Peyer's patch (tissue), 4 donors: ENCODE data around the gene SHISA9. TPM values are rescaled to one million over a fixed set of nuclear protein-coding genes. Genes with fewer than 3 reads are reported as not detected.

Experiments
- DNase-seq, 3 donors: peaks; one replicate each; pipeline ENCODE4 v3.0.0-alpha.2; 2017 to 2019
- H3K27ac ChIP-seq, 4 donors: fragments of 200-600 bp; sonication (generic); one replicate each; pipeline ENCODE4 v1.5.1; 2016 to 2019
- H3K27me3 ChIP-seq, 2 donors: fragments of 200-600 bp; sonication (generic); one replicate each; pipeline ENCODE4 v1.5.1; 2019
- H3K36me3 ChIP-seq, 3 donors: fragments of 200-600 bp; sonication (generic); one replicate each; pipeline ENCODE4 v1.5.1; 2016 to 2019
- H3K4me1 ChIP-seq, 4 donors: fragments of 200-600 bp; sonication (generic); one replicate each; pipeline ENCODE4 v1.5.1; 2016 to 2019
- H3K4me3 ChIP-seq, 4 donors: fragments of 200-600 bp; sonication (generic); 1 replicate in 3 of 4; 2 replicates in 1 of 4; pipeline ENCODE4 v1.5.1; 2016 to 2019; ENCODE audit warnings: mild to moderate bottlenecking in 1 of 4
- H3K9me3 ChIP-seq, 4 donors: fragments of 200-600 bp; sonication (generic); one replicate each; pipeline ENCODE4 v1.5.1; 2016 to 2019; ENCODE audit warnings: mild to moderate bottlenecking in 1 of 4
- CTCF ChIP-seq, 6 experiments: fragments of 450-650 bp in 4 of 6; fragments of 200-600 bp in 2 of 6; sonication (generic) in 1 of 6; IDR thresholded peaks; one replicate each; pipeline ENCODE4 v1.5.1; 2017 to 2019; ENCODE audit warnings: antibody characterized with exemption in 6 of 6, mild to moderate bottlenecking in 3 of 6, moderate library complexity in 1 of 6
- POLR2A ChIP-seq, 2 donors: fragments of 450-650 bp; IDR thresholded peaks; one replicate each; pipeline ENCODE4 v1.5.1; 2017; ENCODE audit warnings: antibody characterized with exemption in 2 of 2, mild to moderate bottlenecking in 2 of 2, moderate library complexity in 2 of 2
- total RNA-seq, 4 donors: library from RNA; depleted of rRNA; stranded (reverse); fragments of >200 nt; gene quantifications; one replicate each; pipeline ENCODE4 v1.1.0, GENCODE V29; 2016

Gene SHISA9
- total RNA-seq, 4 donors from 2014 or later, result 0.66 TPM; not detected in 3

- no peaks in the 10 kb centered on the region for H3K4me1 ChIP-seq
- no peak for DNase-seq
- no peaks in the 10 kb centered on the region for H3K27me3 ChIP-seq
- no peak overlapping the region for H3K27ac ChIP-seq
- no peaks in the 10 kb centered on the region for H3K9me3 ChIP-seq
- H3K36me3 ChIP-seq, result no peaks in the 10 kb centered on the region
- no peak overlapping the region for H3K4me3 ChIP-seq
- no peak for TF ChIP-seq CTCF (IDR thresholded peaks at IDR 0.05)
- TF ChIP-seq POLR2A (IDR thresholded peaks at IDR 0.05), result no peak
These were observed 263.6 kb downstream of the SHISA9 start for GRCh38 chr16:13165024-13165423.

- TF ChIP-seq CTCF (IDR thresholded peaks at IDR 0.05), result no peak
- TF ChIP-seq POLR2A (IDR thresholded peaks at IDR 0.05), result no peak
These were observed 266.7 kb downstream of the SHISA9 start for GRCh38 chr16:13168091-13168572.

GRCh38 chr16:13171313-13171712 is 269.9 kb downstream of the SHISA9 start:
- peaks cover 0 to 2% (median 0%) of the 10 kb centered on the region in 4 donors for H3K9me3 ChIP-seq
- no peaks in the 10 kb centered on the region for H3K27me3 ChIP-seq
- TF ChIP-seq POLR2A (IDR thresholded peaks at IDR 0.05) (no peak), CTCF (IDR thresholded peaks at IDR 0.05) (no peak)
- no peak overlapping the region for H3K27ac ChIP-seq
- no peak for DNase-seq
- H3K4me3 ChIP-seq, result no peak overlapping the region
- no peaks in the 10 kb centered on the region for H3K36me3 ChIP-seq
- H3K4me1 ChIP-seq, result no peaks in the 10 kb centered on the region

More at GRCh38 chr16:13168091-13168572, 266.7 kb downstream of the SHISA9 start:
- Histone ChIP-seq H3K36me3 (no peaks in the 10 kb centered on the region), H3K27ac (no peak overlapping the region), H3K9me3 (no peaks in the 10 kb centered on the region), H3K27me3 (no peaks in the 10 kb centered on the region), H3K4me1 (no peaks in the 10 kb centered on the region), H3K4me3 (no peak overlapping the region)
- DNase-seq, result no peak

- Histone ChIP-seq H3K27me3 (no peaks in the 10 kb centered on the region), H3K4me3 (no peak overlapping the region), H3K36me3 (no peaks in the 10 kb centered on the region), H3K4me1 (no peaks in the 10 kb centered on the region), H3K27ac (no peak overlapping the region), H3K9me3 (peaks cover 0 to 2% (median 0%) of the 10 kb centered on the region in 4 donors)
- DNase-seq, result no peak
- TF ChIP-seq POLR2A (IDR thresholded peaks at IDR 0.05) (no peak), CTCF (IDR thresholded peaks at IDR 0.05) (no peak)
These were observed 275.3 kb downstream of the SHISA9 start for GRCh38 chr16:13176711-13177110.

- no peak overlapping the region for H3K27ac ChIP-seq
- H3K4me3 ChIP-seq, result no peak overlapping the region
- no peaks in the 10 kb centered on the region for H3K36me3 ChIP-seq
- DNase-seq, result no peak
- no peak for TF ChIP-seq CTCF (IDR thresholded peaks at IDR 0.05)
- no peak for TF ChIP-seq POLR2A (IDR thresholded peaks at IDR 0.05)
- no peaks in the 10 kb centered on the region for H3K27me3 ChIP-seq
- H3K4me1 ChIP-seq, result no peaks in the 10 kb centered on the region
- peaks cover 0 to 2% (median 0%) of the 10 kb centered on the region in 4 donors for H3K9me3 ChIP-seq
These were observed 276.9 kb downstream of the SHISA9 start for GRCh38 chr16:13178318-13178717.

- TF ChIP-seq CTCF (IDR thresholded peaks at IDR 0.05), result no peak
- no peak for TF ChIP-seq POLR2A (IDR thresholded peaks at IDR 0.05)
- Histone ChIP-seq H3K4me1 (no peaks in the 10 kb centered on the region), H3K36me3 (no peaks in the 10 kb centered on the region)
These were observed 280.0 kb downstream of the SHISA9 start for GRCh38 chr16:13181432-13181831.

More at GRCh38 chr16:13181432-13181831, 280.0 kb downstream of the SHISA9 start:
- Histone ChIP-seq H3K4me3 (no peak overlapping the region), H3K27ac (no peak overlapping the region), H3K9me3 (no peaks in the 10 kb centered on the region), H3K27me3 (no peaks in the 10 kb centered on the region)
- no peak for DNase-seq
